Measurements from ENCODE around the gene GPR42. TPM values are rescaled to one million over a fixed set of nuclear protein-coding genes. Genes with fewer than 3 reads are reported as not detected.

GPR42 gene
- total RNA-seq, 6 experiments from 2014 or later = not detected

- H3K27ac Mint-ChIP-seq = no peak overlapping the region
- no peaks in the 10 kb centered on the region for H3K9me3 Mint-ChIP-seq
- no peaks in the 10 kb centered on the region for H3K36me3 Mint-ChIP-seq (ENCODE audit: low read depth)
- H3K4me1 Mint-ChIP-seq (ENCODE audit: low read depth) = no peaks in the 10 kb centered on the region
- DNase-seq = no peak
- peaks cover 54% of the 10 kb centered on the region for H3K27me3 Mint-ChIP-seq (ENCODE audit: insufficient read depth)
- no peak for TF ChIP-seq CTCF (IDR thresholded peaks at IDR 0.05)
- no peak overlapping the region for H3K4me3 Mint-ChIP-seq
Measured at GRCh38 chr19:35341565-35342225, 29.2 kb upstream of the GPR42 start.

GRCh38 chr19:35342430-35342829 is 28.4 kb upstream of the GPR42 start:
- no peak overlapping the region for H3K27ac Mint-ChIP-seq

GRCh38 chr19:35344511-35345031 is 26.3 kb upstream of the GPR42 start:
- no peak for DNase-seq
- H3K4me3 Mint-ChIP-seq = no peak overlapping the region
- no peaks in the 10 kb centered on the region for H3K36me3 Mint-ChIP-seq (ENCODE audit: low read depth)
- TF ChIP-seq CTCF (IDR thresholded peaks at IDR 0.05) = no peak
- H3K9me3 Mint-ChIP-seq = no peaks in the 10 kb centered on the region
- no peaks in the 10 kb centered on the region for H3K4me1 Mint-ChIP-seq (ENCODE audit: low read depth)
- peaks cover 51% of the 10 kb centered on the region for H3K27me3 Mint-ChIP-seq (ENCODE audit: insufficient read depth)
- no peak overlapping the region for H3K27ac Mint-ChIP-seq

More at GRCh38 chr19:35342430-35342829, 28.4 kb upstream of the GPR42 start:
- no peak for TF ChIP-seq CTCF (IDR thresholded peaks at IDR 0.05)
- no peak for DNase-seq
- peaks cover 49% of the 10 kb centered on the region for H3K27me3 Mint-ChIP-seq (ENCODE audit: insufficient read depth)
- no peaks in the 10 kb centered on the region for H3K4me1 Mint-ChIP-seq (ENCODE audit: low read depth)
- H3K36me3 Mint-ChIP-seq (ENCODE audit: low read depth) = no peaks in the 10 kb centered on the region
- no peak overlapping the region for H3K4me3 Mint-ChIP-seq
- H3K9me3 Mint-ChIP-seq = no peaks in the 10 kb centered on the region

GRCh38 chr19:35345671-35346111 is 25.2 kb upstream of the GPR42 start:
- Mint-ChIP-seq H3K27me3 (ENCODE audit: insufficient read depth) (peaks cover 44% of the 10 kb centered on the region), H3K9me3 (no peaks in the 10 kb centered on the region), H3K36me3 (ENCODE audit: low read depth) (no peaks in the 10 kb centered on the region), H3K4me1 (ENCODE audit: low read depth) (no peaks in the 10 kb centered on the region), H3K4me3 (no peak overlapping the region), H3K27ac (no peak overlapping the region)
- no peak for TF ChIP-seq CTCF (IDR thresholded peaks at IDR 0.05)
- DNase-seq = no peak

- peaks cover 39% of the 10 kb centered on the region for H3K27me3 Mint-ChIP-seq (ENCODE audit: insufficient read depth)
- H3K4me3 Mint-ChIP-seq = no peak overlapping the region
- DNase-seq = no peak
- no peaks in the 10 kb centered on the region for H3K9me3 Mint-ChIP-seq
- TF ChIP-seq CTCF (IDR thresholded peaks at IDR 0.05) = no peak
- no peak overlapping the region for H3K27ac Mint-ChIP-seq
- no peaks in the 10 kb centered on the region for H3K4me1 Mint-ChIP-seq (ENCODE audit: low read depth)
- no peaks in the 10 kb centered on the region for H3K36me3 Mint-ChIP-seq (ENCODE audit: low read depth)
Measured at GRCh38 chr19:35346193-35347052, 24.4 kb upstream of the GPR42 start.

Measured in HFFc6 (cell line).